Skeletal muscle satellite cell (primary cell): ENCODE measurements around the gene AUH.
A peak's percentile ranks its signal among the peaks of the same experiment; 100 is the strongest.

Source experiments
- H3K27me3 ChIP-seq: 2 replicates; pipeline ENCODE4 v1.7.0; 2013; ENCODE audit warnings: low read length; ENCODE audit not compliant: control insufficient read depth, insufficient read depth
- H3K36me3 ChIP-seq: 2 replicates; pipeline ENCODE4 v1.7.0; 2013; ENCODE audit warnings: mild to moderate bottlenecking, control low read depth, low read length; ENCODE audit not compliant: insufficient read depth
- H3K4me1 ChIP-seq: 2 replicates; pipeline ENCODE4 v1.7.0; 2013; ENCODE audit warnings: low read length; ENCODE audit not compliant: control insufficient read depth, insufficient read depth
- H3K4me2 ChIP-seq: 2 replicates; pipeline ENCODE4 v1.7.0; 2013; ENCODE audit warnings: mild to moderate bottlenecking, low read length
- H3K4me3 ChIP-seq: 2 replicates; pipeline ENCODE4 v1.7.0; 2013; ENCODE audit warnings: low read length
- H3K9ac ChIP-seq: 2 replicates; pipeline ENCODE4 v1.7.0; 2013; ENCODE audit warnings: mild to moderate bottlenecking, low read depth, low read length, moderate library complexity
- H3K9me3 ChIP-seq: replicated peaks from 2 replicates; pipeline ENCODE4 v1.7.0; 2013; ENCODE audit warnings: mild to moderate bottlenecking, control low read depth, low read length

Gene AUH

GRCh38 chr9:91214086-91214485 lies 147.6 kb downstream of the AUH start:
- Histone ChIP-seq H3K27me3 (no peaks in the 10 kb centered on the region), H3K9me3 (no peaks in the 10 kb centered on the region), H3K9ac (no peak overlapping the region), H3K4me2 (no peak overlapping the region), H3K36me3 (no peaks in the 10 kb centered on the region), H3K4me3 (no peak overlapping the region), H3K4me1 (peaks cover 14% of the 10 kb centered on the region)

- Histone ChIP-seq H3K4me3 (no peak overlapping the region), H3K4me1 (peaks cover 21% of the 10 kb centered on the region), H3K4me2 (no peak overlapping the region), H3K27me3 (no peaks in the 10 kb centered on the region), H3K9ac (no peak overlapping the region), H3K9me3 (no peaks in the 10 kb centered on the region), H3K36me3 (no peaks in the 10 kb centered on the region)
These were observed 149.0 kb downstream of the AUH start for GRCh38 chr9:91212596-91213243.

GRCh38 chr9:91211919-91212318 lies 149.8 kb downstream of the AUH start:
- Histone ChIP-seq H3K9me3 (no peaks in the 10 kb centered on the region), H3K4me3 (no peak overlapping the region), H3K4me1 (peaks cover 26% of the 10 kb centered on the region), H3K9ac (no peak overlapping the region), H3K27me3 (no peaks in the 10 kb centered on the region), H3K36me3 (no peaks in the 10 kb centered on the region), H3K4me2 (no peak overlapping the region)

GRCh38 chr9:91211414-91211813 lies 150.3 kb downstream of the AUH start:
- no peak overlapping the region for H3K9ac ChIP-seq
- peaks cover 26% of the 10 kb centered on the region for H3K4me1 ChIP-seq
- no peak overlapping the region for H3K4me2 ChIP-seq
- no peak overlapping the region for H3K4me3 ChIP-seq
- H3K36me3 ChIP-seq: no peaks in the 10 kb centered on the region
- no peaks in the 10 kb centered on the region for H3K9me3 ChIP-seq
- no peaks in the 10 kb centered on the region for H3K27me3 ChIP-seq

- H3K4me3 ChIP-seq: no peak overlapping the region
- H3K4me2 ChIP-seq: no peak overlapping the region
- H3K27me3 ChIP-seq: no peaks in the 10 kb centered on the region
- H3K4me1 ChIP-seq: peaks cover 26% of the 10 kb centered on the region
- no peak overlapping the region for H3K9ac ChIP-seq
- no peaks in the 10 kb centered on the region for H3K36me3 ChIP-seq
- H3K9me3 ChIP-seq: no peaks in the 10 kb centered on the region
These were observed 151.4 kb downstream of the AUH start for GRCh38 chr9:91210318-91210717.

- Histone ChIP-seq H3K4me2 (no peak overlapping the region), H3K4me1 (peaks cover 13% of the 10 kb centered on the region), H3K9ac (no peak overlapping the region), H3K27me3 (no peaks in the 10 kb centered on the region), H3K9me3 (no peaks in the 10 kb centered on the region), H3K36me3 (no peaks in the 10 kb centered on the region), H3K4me3 (no peak overlapping the region)
These were observed 152.9 kb downstream of the AUH start for GRCh38 chr9:91208837-91209236.

- Histone ChIP-seq H3K9me3 (no peaks in the 10 kb centered on the region), H3K9ac (no peak overlapping the region), H3K4me3 (no peak overlapping the region), H3K36me3 (no peaks in the 10 kb centered on the region), H3K4me2 (peak overlapping the region; percentile 53), H3K4me1 (peaks cover 12% of the 10 kb centered on the region), H3K27me3 (no peaks in the 10 kb centered on the region)
These were observed 153.3 kb downstream of the AUH start for GRCh38 chr9:91208419-91208745.

- Histone ChIP-seq H3K27me3 (no peaks in the 10 kb centered on the region), H3K9ac (no peak overlapping the region), H3K4me2 (peak overlapping the region; percentile 53), H3K4me3 (no peak overlapping the region), H3K9me3 (no peaks in the 10 kb centered on the region), H3K36me3 (no peaks in the 10 kb centered on the region), H3K4me1 (peaks cover 12% of the 10 kb centered on the region)
These were observed 153.8 kb downstream of the AUH start for GRCh38 chr9:91207729-91208418.

- Histone ChIP-seq H3K9me3 (no peaks in the 10 kb centered on the region), H3K4me3 (no peak overlapping the region), H3K9ac (no peak overlapping the region), H3K27me3 (no peaks in the 10 kb centered on the region), H3K4me1 (peaks cover 12% of the 10 kb centered on the region), H3K36me3 (no peaks in the 10 kb centered on the region), H3K4me2 (no peak overlapping the region)
These were observed 154.4 kb downstream of the AUH start for GRCh38 chr9:91207397-91207728.

GRCh38 chr9:91206806-91207205 lies 154.9 kb downstream of the AUH start:
- Histone ChIP-seq H3K4me2 (no peak overlapping the region), H3K9ac (no peak overlapping the region), H3K27me3 (no peaks in the 10 kb centered on the region), H3K36me3 (no peaks in the 10 kb centered on the region), H3K4me3 (no peak overlapping the region), H3K9me3 (no peaks in the 10 kb centered on the region), H3K4me1 (peaks cover 12% of the 10 kb centered on the region)

- Histone ChIP-seq H3K4me2 (no peak overlapping the region), H3K4me1 (peaks cover 21% of the 10 kb centered on the region), H3K36me3 (no peaks in the 10 kb centered on the region), H3K9me3 (no peaks in the 10 kb centered on the region), H3K4me3 (no peak overlapping the region), H3K27me3 (no peaks in the 10 kb centered on the region), H3K9ac (no peak overlapping the region)
These were observed 158.9 kb downstream of the AUH start for GRCh38 chr9:91202736-91203283.
